K562 (cell line): ENCODE measurements around the gene DIPK1B. TPM values are rescaled to one million over a fixed set of nuclear protein-coding genes. Genes with fewer than 3 reads are reported as not detected.
A peak's percentile ranks its signal among the peaks of the same experiment; 100 is the strongest.

Experiments used
- ELK1 ChIP-seq: sonication (generic); formaldehyde crosslinking; IDR thresholded peaks from 2 replicates; pipeline ENCODE4 v1.8.1; 2022; ENCODE audit warnings: missing genetic modification reagents
- ESRRA ChIP-seq: fragments of 450-650 bp; IDR thresholded peaks from 2 replicates; pipeline ENCODE4 v1.6.1; 2014; ENCODE audit warnings: low read depth, mild to moderate bottlenecking, moderate library complexity, borderline replicate concordance
- FOXM1 ChIP-seq, 2 experiments: fragments of 450-650 bp in 1 of 2; sonication (generic) in 1 of 2; formaldehyde crosslinking in 1 of 2; IDR thresholded peaks; 2 replicates each; pipeline versions ENCODE4 v1.6.1 to v1.9.0; 2017 to 2022; ENCODE audit warnings: low read depth in 2 of 2, mild to moderate bottlenecking in 2 of 2, missing genetic modification reagents in 1 of 2, moderate library complexity in 1 of 2
- HLTF ChIP-seq: fragments of 450-650 bp; IDR thresholded peaks from 2 replicates; pipeline ENCODE4 v1.6.1; 2016
- KAT8 ChIP-seq: fragments of 450-650 bp; IDR thresholded peaks from 2 replicates; pipeline ENCODE4 v1.6.1; 2016; ENCODE audit warnings: low read depth, mild to moderate bottlenecking
- MCM3 ChIP-seq: fragments of 450-650 bp; IDR thresholded peaks from 2 replicates; pipeline ENCODE4 v1.6.1; 2016
- NR2C2 ChIP-seq, 2 experiments: fragments of 200-800 bp in 1 of 2; sonication (Bioruptor generic) in 1 of 2; sonication (generic) in 1 of 2; formaldehyde crosslinking in 1 of 2; IDR thresholded peaks; 2 replicates each; pipeline versions ENCODE4 v1.6.1 to v1.8.0; 2016 to 2022; ENCODE audit warnings: mild to moderate bottlenecking in 1 of 2, missing compliant biosample characterization in 1 of 2, missing genetic modification characterization in 1 of 2, missing genetic modification reagents in 1 of 2
- PCBP2 ChIP-seq: fragments of 200-400 bp; formaldehyde crosslinking; IDR thresholded peaks from 2 replicates; pipeline ENCODE4 v1.6.1; 2018; ENCODE audit warnings: low read length, low read depth, mild to moderate bottlenecking, moderate library complexity; ENCODE audit not compliant: poor library complexity, severe bottlenecking
- SMAD1 ChIP-seq: fragments of 150-350 bp; IDR thresholded peaks from 2 replicates; pipeline ENCODE4 v1.6.1; 2014; ENCODE audit warnings: low read length, low read depth; ENCODE audit not compliant: partially characterized antibody
- TFAP4 ChIP-seq: sonication (generic); formaldehyde crosslinking; IDR thresholded peaks from 2 replicates; pipeline ENCODE4 v1.8.0; 2022; ENCODE audit warnings: missing genetic modification reagents, mild to moderate bottlenecking, moderate library complexity, borderline replicate concordance
- THRB ChIP-seq: fragments of 450-650 bp; formaldehyde crosslinking; conservative IDR thresholded peaks from 2 replicates; pipeline ENCODE4 v1.4.0; 2022; ENCODE audit warnings: mild to moderate bottlenecking, missing genetic modification characterization
- ZBTB9 ChIP-seq: fragments of 450-650 bp; formaldehyde crosslinking; IDR thresholded peaks from 2 replicates; pipeline ENCODE4 v1.4.0; 2020; ENCODE audit warnings: mild to moderate bottlenecking, moderate library complexity
- ZNF449 ChIP-seq: fragments of 250-450 bp; sonication (Bioruptor Pico); IDR thresholded peaks from 2 replicates; pipeline ENCODE4 v1.8.0; 2022; ENCODE audit warnings: moderate library complexity, mild to moderate bottlenecking, inconsistent platforms
- ZNF76 ChIP-seq: fragments of 250-450 bp; sonication (Bioruptor Pico); IDR thresholded peaks from 2 replicates; pipeline ENCODE4 v1.4.0; 2020; ENCODE audit warnings: mild to moderate bottlenecking, moderate library complexity, borderline replicate concordance
- ZNF77 ChIP-seq: fragments of 250-450 bp; sonication (Bioruptor Pico); IDR thresholded peaks from 2 replicates; pipeline ENCODE4 v1.5.0; 2020
- polyA plus RNA-seq, 8 experiments: library from polyadenylated mRNA; depleted of rRNA in 4 of 8; stranded (reverse) in 5 of 8; unstranded in 3 of 8; fragments of >200 nt; fragmentation: Nextera tagmentation in 2 of 8; fragmentation: Illumina TruSeq in 1 of 8; extraction: Ambion mirVana in 2 of 8; extraction: Trizol in 1 of 8; gene quantifications; 2 replicates each; pipeline versions ENCODE4 v1.2.1 to v1.2.3, GENCODE V29; 2011 to 2014; ENCODE audit warnings: inconsistent platforms in 1 of 8, missing spikeins in 1 of 8
- total RNA-seq, 7 experiments: library from RNA; depleted of rRNA in 6 of 7; stranded (reverse); fragments of >200 nt in 6 of 7; fragmentation: Illumina TruSeq in 2 of 7; extraction: Trizol in 2 of 7; gene quantifications; 2 replicates each; pipeline versions ENCODE4 v1.2.1 to v1.2.3, GENCODE V29; 2011 to 2021; ENCODE audit warnings: low replicate concordance in 1 of 7
- TF ChIP-seq, protein P1 (sequence below): fragments of 450-650 bp; IDR thresholded peaks from 2 replicates; pipeline ENCODE4 v1.6.1; 2016; ENCODE audit warnings: low read depth, mild to moderate bottlenecking, moderate library complexity
- TF ChIP-seq, protein P2 (sequence below): sonication (generic); formaldehyde crosslinking; IDR thresholded peaks from 2 replicates; pipeline ENCODE4 v1.8.0; 2022; ENCODE audit warnings: mild to moderate bottlenecking, missing genetic modification reagents

DIPK1B gene
- total and polyA plus RNA-seq, 9 of the 15 experiments (the other 6 are each of a cell fraction or from before 2014, with no cell fraction given) = 0.08 to 22.3 (median 5.9) TPM

- TF ChIP-seq THRB (CRISPR knock-in tag) (no peak), SMAD1 (no peak), KAT8 (no peak), PCBP2 (peak; percentile 39), FOXM1 (IDR thresholded peaks at IDR 0.05; ENCODE audit: low read depth) (no peak), FOXM1 (CRISPR knock-in tag; IDR thresholded peaks at IDR 0.05; ENCODE audit: low read depth) (no peak), TFAP4 (no peak), ELK1 (CRISPR knock-in tag) (no peak), ESRRA (peak; percentile 55), ZBTB9 (no peak; the same call in 1 of the 2 replicates), ZNF77 (CRISPR knock-in tag) (no peak), ZNF76 (CRISPR knock-in tag) (no peak), MCM3 (no peak), NR2C2 (CRISPR knock-in tag; IDR thresholded peaks at IDR 0.05) (peak; percentile 20; the same call in 1 of the 2 replicates), NR2C2 (tag; IDR thresholded peaks at IDR 0.05) (peak; percentile 47), HLTF (no peak), ZNF449 (CRISPR knock-in tag) (no peak)
- TF ChIP-seq, protein P1, sequence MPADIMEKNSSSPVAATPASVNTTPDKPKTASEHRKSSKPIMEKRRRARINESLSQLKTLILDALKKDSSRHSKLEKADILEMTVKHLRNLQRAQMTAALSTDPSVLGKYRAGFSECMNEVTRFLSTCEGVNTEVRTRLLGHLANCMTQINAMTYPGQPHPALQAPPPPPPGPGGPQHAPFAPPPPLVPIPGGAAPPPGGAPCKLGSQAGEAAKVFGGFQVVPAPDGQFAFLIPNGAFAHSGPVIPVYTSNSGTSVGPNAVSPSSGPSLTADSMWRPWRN = no peak
- TF ChIP-seq, protein P2, sequence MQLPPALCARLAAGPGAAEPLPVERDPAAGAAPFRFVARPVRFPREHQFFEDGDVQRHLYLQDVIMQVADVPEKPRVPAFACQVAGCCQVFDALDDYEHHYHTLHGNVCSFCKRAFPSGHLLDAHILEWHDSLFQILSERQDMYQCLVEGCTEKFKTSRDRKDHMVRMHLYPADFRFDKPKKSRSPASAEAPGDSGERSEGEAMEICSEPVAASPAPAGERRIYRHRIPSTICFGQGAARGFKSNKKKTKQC (CRISPR knock-in tag) = peak; percentile 73; the same call in 1 of the 2 replicates
Measured at GRCh38 chr9:136686794-136687711, 25.3 kb upstream of the DIPK1B start, which contains the start of gene AGPAT2 (continued).
